Diencephalon (tissue), 1 donor: ENCODE measurements around the gene TEX44. TPM values are rescaled to one million over a fixed set of nuclear protein-coding genes. Genes with fewer than 3 reads are reported as not detected.

Source experiments
- total RNA-seq: library from RNA; depleted of rRNA; stranded (reverse); fragments of >200 nt; gene quantifications from one replicate; pipeline ENCODE4 v1.2.3, GENCODE V29; 2014

The TEX44 gene
- total RNA-seq: not detected

DNA sequence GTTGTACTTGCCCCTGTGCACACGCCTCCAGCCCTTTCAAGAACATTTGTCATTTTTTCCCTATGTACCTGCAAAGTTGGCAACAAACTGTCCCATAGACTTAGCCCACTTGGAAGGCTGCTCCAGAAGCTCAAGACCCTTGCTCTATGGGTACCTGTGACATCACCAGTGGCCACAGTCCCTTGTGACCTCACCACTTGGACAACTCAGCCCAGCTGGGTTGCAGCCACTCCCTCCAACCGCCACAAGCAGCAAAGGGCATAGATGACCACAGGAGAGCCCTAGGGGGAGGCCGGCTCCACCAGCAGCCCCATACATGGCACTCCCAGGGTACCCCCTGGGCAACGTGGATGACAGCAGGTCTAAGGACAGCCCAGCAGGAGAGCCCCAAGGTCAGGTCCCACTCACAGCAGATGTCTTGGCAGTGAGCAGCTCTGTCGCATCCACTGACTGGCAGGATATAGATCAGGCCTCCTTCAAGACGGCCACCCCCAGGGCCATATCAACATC, at the start of gene TEX44:
Gene TEX44 (plus strand): TSS at position 229 of the 510 bp plus-strand sequence. CDS start 88 bp downstream, at position 317.

Other genes with a start within 250 kb of the TEX44 start
- 9.0 TPM for gene B3GNT7, start 197.2 kb upstream of the TEX44 start, total RNA-seq
- gene NCL, start 128.4 kb upstream of the TEX44 start, total RNA-seq: 137 TPM
- gene NMUR1, start 62.4 kb upstream of the TEX44 start, total RNA-seq: 1.2 TPM
- 591 TPM for gene PTMA, start 115.7 kb downstream of the TEX44 start, total RNA-seq
- gene PDE6D, start 188.4 kb downstream of the TEX44 start, total RNA-seq: 43.8 TPM
- 27.7 TPM for gene COPS7B, start 193.6 kb downstream of the TEX44 start, total RNA-seq